ENCODE results near the gene RPS15. TPM values are rescaled to one million over a fixed set of nuclear protein-coding genes. Genes with fewer than 3 reads are reported as not detected.

RPS15 gene
- total RNA-seq, 1 donor from 2014 or later, result 1,085 TPM

- DNase-seq (ENCODE audit: low spot score), result no peak
Measured at GRCh38 chr19:1483979-1484428, 45.8 kb downstream of the RPS15 start.

GRCh38 chr19:1486720-1487575, 48.8 kb downstream of the RPS15 start:
- no peak for DNase-seq (ENCODE audit: low spot score)

DNA sequence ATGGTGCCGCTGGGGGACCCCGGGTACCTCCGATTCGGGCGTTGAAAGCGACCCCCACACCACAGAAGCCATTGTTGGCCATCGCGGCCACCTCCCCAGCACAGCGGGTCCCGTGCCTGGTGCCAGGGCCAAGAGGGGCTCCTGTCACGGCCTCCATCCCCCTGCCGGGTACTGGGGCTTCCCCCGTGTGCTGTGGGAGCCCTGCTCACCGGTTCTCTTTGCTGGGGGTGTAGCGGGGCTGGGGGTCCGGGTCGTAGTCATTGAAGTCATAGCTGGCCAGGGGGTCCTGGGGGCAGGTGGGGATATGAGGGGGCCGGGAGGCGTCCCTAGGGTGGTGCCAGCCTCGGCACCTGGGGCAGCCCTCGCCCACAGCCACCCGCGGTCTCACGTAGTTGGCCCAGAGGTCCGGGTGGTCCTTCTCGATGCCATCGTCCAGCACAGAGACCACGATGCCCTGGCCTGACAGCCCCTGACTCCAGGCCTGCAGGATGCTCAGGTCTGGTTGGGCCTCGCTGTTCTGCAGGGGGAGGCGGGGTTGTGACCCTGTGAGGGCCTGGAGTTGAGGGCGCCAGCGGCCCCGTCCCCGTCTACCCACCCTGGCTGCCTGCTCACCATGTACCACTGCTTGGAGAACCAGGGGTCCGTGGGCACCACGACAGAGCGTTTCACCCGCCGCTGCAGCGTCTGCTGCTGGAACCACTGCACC, 49.5 kb downstream of the RPS15 start:
- no peak for DNase-seq (ENCODE audit: low spot score)

- no peak for DNase-seq (ENCODE audit: low spot score)
Measured at GRCh38 chr19:1488282-1488601, 50.0 kb downstream of the RPS15 start.

DNA sequence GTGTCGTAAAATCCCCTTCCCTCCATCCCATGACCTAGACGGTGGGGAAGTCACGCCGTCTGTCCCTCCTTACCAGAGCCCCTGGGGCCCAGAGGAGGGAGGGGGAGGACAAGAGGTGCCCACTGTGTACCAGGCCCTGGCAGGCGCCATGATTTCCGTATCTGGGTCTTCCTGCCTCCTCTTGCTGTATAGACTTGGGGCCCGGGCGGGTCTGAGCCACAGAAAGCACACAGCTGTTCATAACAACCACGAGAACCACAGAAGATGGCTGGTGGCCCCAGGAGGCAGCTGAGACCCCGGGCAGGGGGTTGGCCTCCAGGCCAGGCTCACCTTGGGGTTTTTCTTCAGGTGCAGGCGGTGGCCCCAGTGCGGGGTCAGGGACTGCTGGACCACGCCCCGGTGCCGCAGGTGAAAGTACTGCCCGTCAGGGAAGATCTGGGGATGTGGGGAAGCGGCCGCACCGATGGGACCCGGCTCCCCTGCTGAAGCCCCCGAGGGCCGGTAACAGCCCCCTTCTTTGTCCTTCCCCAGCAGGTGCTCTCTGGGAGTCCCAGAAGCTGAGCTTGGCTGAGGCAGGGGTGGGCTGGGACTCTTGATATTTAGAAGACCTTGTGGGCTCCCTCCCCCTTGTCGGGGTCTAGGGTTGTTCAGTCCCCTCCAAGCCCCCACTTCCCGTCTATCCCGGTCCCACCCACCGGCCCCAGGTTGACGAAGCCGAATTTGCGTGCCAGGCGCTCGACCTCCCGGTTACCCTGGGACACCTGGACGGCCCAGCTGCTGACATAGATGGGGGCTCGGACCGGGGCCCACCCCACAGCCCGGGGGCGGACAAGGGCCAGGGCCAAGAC, 51.5 kb downstream of the RPS15 start:
- no peak for DNase-seq (ENCODE audit: low spot score)

Other genes with a start within 250 kb of the RPS15 start
- 51.2 TPM for gene STK11, start 232.6 kb upstream of the RPS15 start, total RNA-seq
- gene CBARP, start 200.4 kb upstream of the RPS15 start, total RNA-seq, result 0.73 TPM
- gene ATP5F1D, start 196.6 kb upstream of the RPS15 start, total RNA-seq, result 144 TPM
- gene MIDN, start 189.8 kb upstream of the RPS15 start, total RNA-seq, result 121 TPM
- gene CIRBP, start 169.1 kb upstream of the RPS15 start, total RNA-seq, result 524 TPM
- gene FAM174C, start 162.9 kb upstream of the RPS15 start, total RNA-seq, result 47.5 TPM
- gene EFNA2, start 152.5 kb upstream of the RPS15 start, total RNA-seq, result 0.70 TPM
- 93.5 TPM for gene NDUFS7, start 54.5 kb upstream of the RPS15 start, total RNA-seq
- 9.3 TPM for gene GAMT, start 36.9 kb upstream of the RPS15 start, total RNA-seq
- gene DAZAP1, start 30.8 kb upstream of the RPS15 start, total RNA-seq, result 137 TPM
- gene APC2, start 11.7 kb downstream of the RPS15 start, total RNA-seq, result 0.26 TPM
- 23.9 TPM for gene C19orf25, start 40.8 kb downstream of the RPS15 start, total RNA-seq
- gene PCSK4, start 52.0 kb downstream of the RPS15 start, total RNA-seq, result 4.5 TPM
- gene REEP6, start 52.8 kb downstream of the RPS15 start, total RNA-seq, result 50.0 TPM
- gene ADAMTSL5, start 74.6 kb downstream of the RPS15 start, total RNA-seq, result 12.5 TPM
- not detected for gene PLK5, start 85.7 kb downstream of the RPS15 start, total RNA-seq
- gene MEX3D, start 129.9 kb downstream of the RPS15 start, total RNA-seq, result 21.7 TPM
- 60.7 TPM for gene MBD3, start 154.5 kb downstream of the RPS15 start, total RNA-seq
- 197 TPM for gene UQCR11, start 167.1 kb downstream of the RPS15 start, total RNA-seq
- gene TCF3, start 214.2 kb downstream of the RPS15 start, total RNA-seq, result 56.2 TPM